HEK293 (cell line): ENCODE measurements around the gene KLHL12.
"Not testable (repeated sequence)": the region's sequence is repeated elsewhere in the genome, so short reads cannot be mapped to it uniquely, and the experiment has no call there.

Source experiments
- CTCF ChIA-PET: fragments of 350-600 bp; formaldehyde crosslinking; extraction: SDS; loops from one replicate; lab custom pipeline; 2021; ENCODE audit warnings: antibody characterized with exemption; lab: Yijun Ruan, JAX
- POLR2A ChIA-PET: fragments of 300-600 bp; formaldehyde crosslinking; extraction: SDS; loops from one replicate; lab custom pipeline; 2020; ENCODE audit warnings: antibody characterized with exemption, inconsistent platforms; lab: Yijun Ruan, JAX
- H3K27ac ChIP-seq: fragments of 200-500 bp; sonication (Bioruptor generic); 2 replicates; pipeline ENCODE4 v1.5.1; 2014; ENCODE audit warnings: low read depth, low read length, control low read depth, inconsistent platforms; ENCODE audit errors: extremely low read depth
- H3K36me3 ChIP-seq, 2 experiments: fragments of 200-500 bp in 1 of 2; sonication (Bioruptor generic) in 1 of 2; 1 replicate in 1 of 2; 2 replicates in 1 of 2; pipeline ENCODE4 v1.5.1; 2014 to 2017; ENCODE audit warnings: inconsistent platforms in 2 of 2, low read length in 2 of 2; ENCODE audit not compliant: control insufficient read depth in 2 of 2, insufficient read depth in 1 of 2
- H3K4me1 ChIP-seq: fragments of 200-500 bp; sonication (Bioruptor generic); 2 replicates; pipeline ENCODE4 v1.5.1; 2014; ENCODE audit warnings: mild to moderate bottlenecking, low read length, inconsistent platforms; ENCODE audit not compliant: control insufficient read depth, insufficient read depth
- H3K4me3 ChIP-seq: 2 replicates; pipeline ENCODE4 v1.5.1; 2011; ENCODE audit warnings: low read depth, mild to moderate bottlenecking, control low read depth, low read length, moderate library complexity
- H3K9me3 ChIP-seq: fragments of 200-500 bp; sonication (Bioruptor generic); 2 replicates; pipeline ENCODE4 v1.5.1; 2014; ENCODE audit warnings: low read depth, low read length, inconsistent platforms; ENCODE audit not compliant: control insufficient read depth, insufficient read depth
- GLI4 ChIP-seq: fragments of 450-650 bp; formaldehyde crosslinking; IDR thresholded peaks from 2 replicates; pipeline ENCODE4 v1.5.1; 2016; ENCODE audit warnings: missing biosample characterization, missing genetic modification characterization
- GLIS2 ChIP-seq: fragments of 450-650 bp; formaldehyde crosslinking; IDR thresholded peaks from 2 replicates; pipeline ENCODE4 v1.5.1; 2016; ENCODE audit warnings: missing biosample characterization, missing genetic modification characterization
- HOXD13 ChIP-seq: sonication (generic); formaldehyde crosslinking; IDR thresholded peaks from 2 replicates; pipeline ENCODE4 v1.8.0; 2022; ENCODE audit warnings: missing genetic modification reagents, borderline replicate concordance
- INSM2 ChIP-seq: fragments of 450-650 bp; formaldehyde crosslinking; IDR thresholded peaks from 2 replicates; pipeline ENCODE4 v1.5.1; 2016; ENCODE audit warnings: missing biosample characterization, missing genetic modification characterization
- REPIN1 ChIP-seq: fragments of 450-650 bp; formaldehyde crosslinking; IDR thresholded peaks from 2 replicates; pipeline ENCODE4 v1.5.1; 2017; ENCODE audit warnings: missing biosample characterization, missing genetic modification characterization, low read depth
- ZBTB44 ChIP-seq: fragments of 450-650 bp; IDR thresholded peaks from 2 replicates; pipeline ENCODE4 v1.5.1; 2018; ENCODE audit warnings: missing biosample characterization, mild to moderate bottlenecking, missing genetic modification characterization
- ZNF140 ChIP-seq: fragments of 450-650 bp; formaldehyde crosslinking; IDR thresholded peaks from 2 replicates; pipeline ENCODE4 v1.5.1; 2016; ENCODE audit warnings: missing biosample characterization, missing genetic modification characterization
- ZNF202 ChIP-seq: fragments of 450-650 bp; formaldehyde crosslinking; IDR thresholded peaks from 2 replicates; pipeline ENCODE4 v1.5.1; 2016; ENCODE audit warnings: missing biosample characterization, missing genetic modification characterization, borderline replicate concordance
- ZNF266 ChIP-seq: fragments of 450-650 bp; formaldehyde crosslinking; IDR thresholded peaks from 2 replicates; pipeline ENCODE4 v1.5.1; 2016; ENCODE audit warnings: missing biosample characterization, missing genetic modification characterization, low read depth
- ZNF48 ChIP-seq: fragments of 450-650 bp; formaldehyde crosslinking; IDR thresholded peaks from 2 replicates; pipeline ENCODE4 v1.5.1; 2016; ENCODE audit warnings: missing biosample characterization, missing genetic modification characterization
- ZNF488 ChIP-seq: fragments of 450-650 bp; formaldehyde crosslinking; IDR thresholded peaks from 2 replicates; pipeline ENCODE4 v1.5.1; 2016; ENCODE audit warnings: missing biosample characterization, missing genetic modification characterization
- ZNF560 ChIP-seq: fragments of 450-650 bp; formaldehyde crosslinking; IDR thresholded peaks from 2 replicates; pipeline ENCODE4 v1.5.1; 2017; ENCODE audit warnings: missing biosample characterization, missing genetic modification characterization, borderline replicate concordance
- ZNF747 ChIP-seq: fragments of 450-650 bp; formaldehyde crosslinking; IDR thresholded peaks from 2 replicates; pipeline ENCODE4 v1.5.1; 2016; ENCODE audit warnings: missing biosample characterization, missing genetic modification characterization
- ZSCAN5A ChIP-seq: fragments of 450-650 bp; formaldehyde crosslinking; IDR thresholded peaks from 2 replicates; pipeline ENCODE4 v1.5.1; 2016; ENCODE audit warnings: missing biosample characterization, missing genetic modification characterization

KLHL12 gene

GRCh38 chr1:202908998-202909397 is 18.0 kb downstream of the KLHL12 start:
- Histone ChIP-seq H3K27ac (no peak overlapping the region), H3K4me1 (no peaks in the 10 kb centered on the region), H3K4me3 (no peak overlapping the region), H3K9me3 (no peaks in the 10 kb centered on the region), H3K36me3 (peaks cover 8 to 79% of the 10 kb centered on the region in 2 experiments)
- ChIA-PET POLR2A (no interaction called here), CTCF (no interaction called here)
- TF ChIP-seq ZNF266 (tag by site-specific recombination) (no peak), INSM2 (tag by site-specific recombination) (no peak), ZNF48 (tag by site-specific recombination) (no peak), ZNF140 (tag by site-specific recombination) (no peak), GLIS2 (tag by site-specific recombination) (no peak)

- no peak for TF ChIP-seq HOXD13 (CRISPR knock-in tag)
- no peak for TF ChIP-seq ZNF488 (tag by site-specific recombination)
- TF ChIP-seq ZNF202 (tag by site-specific recombination): no peak
- no peak for TF ChIP-seq ZBTB44 (tag by site-specific recombination)
- TF ChIP-seq GLI4: no peak
- TF ChIP-seq ZNF747 (tag by site-specific recombination): no peak
- no peak for TF ChIP-seq ZNF560 (tag by site-specific recombination)
- no peak for TF ChIP-seq REPIN1 (tag by site-specific recombination)
- no peak for TF ChIP-seq ZSCAN5A (tag by site-specific recombination)
- H3K9me3 ChIP-seq: no peaks in the 10 kb centered on the region
- no peak overlapping the region for H3K4me3 ChIP-seq
- ChIA-PET POLR2A (no interaction called here), CTCF (no interaction called here)
- H3K4me1 ChIP-seq: no peaks in the 10 kb centered on the region
- H3K36me3 ChIP-seq: peaks cover 20 to 59% of the 10 kb centered on the region in 2 experiments; a peak in 2 of 3 replicates
- no peak overlapping the region for H3K27ac ChIP-seq
Measured at GRCh38 chr1:202905331-202905730, 21.7 kb downstream of the KLHL12 start.

GRCh38 chr1:202903808-202904207 is 23.2 kb downstream of the KLHL12 start:
- H3K4me1 ChIP-seq, H3K27ac ChIP-seq, H3K4me3 ChIP-seq, H3K9me3 ChIP-seq, POLR2A ChIA-PET, CTCF ChIA-PET: not testable (repeated sequence)
- H3K36me3 ChIP-seq: peaks cover 33 to 52% of the 10 kb centered on the region in 2 experiments; a peak in 2 of 3 replicates
